ENCODE measurements around the gene SYMPK.

SYMPK gene

GRCh38 chr19:45824531-45825262, 38.2 kb downstream of the SYMPK start:
- DNase-seq: no peak

GRCh38 chr19:45824041-45824471, 38.9 kb downstream of the SYMPK start:
- peak; percentile 17 for DNase-seq

- no peak for DNase-seq
Measured at GRCh38 chr19:45823182-45823581, 39.8 kb downstream of the SYMPK start.

DNA sequence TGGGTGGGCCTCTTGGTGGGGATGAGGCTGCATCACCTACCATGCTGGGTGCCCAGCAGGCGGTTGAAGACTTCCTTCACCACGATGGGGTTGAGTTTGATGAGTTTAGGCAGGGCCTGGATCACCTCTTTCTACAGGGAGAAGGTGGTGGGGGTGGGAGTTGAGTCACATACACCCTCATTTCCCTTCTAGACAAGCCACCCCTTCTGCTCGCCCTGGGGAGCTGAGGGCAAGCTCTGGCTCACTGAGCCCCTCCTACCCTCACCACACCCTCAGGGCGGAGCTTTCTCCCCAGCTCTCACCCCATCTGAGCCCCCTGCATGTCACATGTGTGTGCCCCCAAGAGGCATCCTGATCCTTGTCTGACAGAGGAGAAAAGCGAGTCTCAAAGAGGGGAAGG, 40.2 kb downstream of the SYMPK start:
- DNase-seq: no peak

DNA sequence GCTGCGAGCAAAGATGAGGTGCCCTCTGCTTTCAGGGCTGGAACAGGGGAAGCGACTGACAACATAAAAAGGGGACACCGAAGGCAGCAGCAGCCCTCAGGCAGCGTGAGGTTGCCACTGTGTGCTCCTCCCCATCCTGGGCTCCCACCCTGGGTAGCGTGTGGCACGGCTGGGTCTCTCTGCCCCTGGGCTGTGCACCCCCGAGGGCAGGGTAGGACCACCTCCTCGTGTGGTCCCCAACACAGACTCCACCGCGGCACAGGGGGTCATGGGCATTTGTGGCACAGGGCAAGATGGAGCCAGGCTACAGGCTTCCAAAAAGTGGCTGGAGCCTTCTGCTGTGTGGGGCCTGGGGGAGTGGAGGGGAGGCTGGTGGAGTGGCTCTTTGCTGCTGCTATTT, 41.4 kb downstream of the SYMPK start:
- no peak for DNase-seq

DNA sequence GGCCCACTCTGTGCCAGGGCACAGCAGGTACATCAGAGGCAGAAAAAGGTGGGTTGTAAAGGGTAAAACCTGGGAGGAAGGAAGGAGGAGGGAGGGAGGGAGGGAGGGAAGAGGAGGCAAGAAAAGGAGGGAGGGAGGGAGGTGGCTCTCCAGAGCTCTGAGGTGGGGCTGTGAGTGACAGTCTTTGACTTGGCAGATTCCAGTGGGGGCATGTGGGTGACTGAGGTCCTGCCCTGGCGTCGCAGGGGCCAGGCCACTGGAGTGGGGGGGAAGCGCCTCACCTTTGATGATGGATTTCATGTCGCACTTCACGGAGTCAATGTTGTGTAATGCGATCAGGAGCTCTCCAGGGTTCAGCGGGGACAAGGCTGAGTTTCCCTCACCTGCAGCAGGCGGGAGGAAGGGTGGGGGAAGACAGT, 41.8 kb downstream of the SYMPK start:
- DNase-seq: no peak

GRCh38 chr19:45820413-45821102, 42.4 kb downstream of the SYMPK start:
- DNase-seq: no peak

- no peak for DNase-seq
Measured at GRCh38 chr19:45819769-45820168, 43.2 kb downstream of the SYMPK start.

DNA sequence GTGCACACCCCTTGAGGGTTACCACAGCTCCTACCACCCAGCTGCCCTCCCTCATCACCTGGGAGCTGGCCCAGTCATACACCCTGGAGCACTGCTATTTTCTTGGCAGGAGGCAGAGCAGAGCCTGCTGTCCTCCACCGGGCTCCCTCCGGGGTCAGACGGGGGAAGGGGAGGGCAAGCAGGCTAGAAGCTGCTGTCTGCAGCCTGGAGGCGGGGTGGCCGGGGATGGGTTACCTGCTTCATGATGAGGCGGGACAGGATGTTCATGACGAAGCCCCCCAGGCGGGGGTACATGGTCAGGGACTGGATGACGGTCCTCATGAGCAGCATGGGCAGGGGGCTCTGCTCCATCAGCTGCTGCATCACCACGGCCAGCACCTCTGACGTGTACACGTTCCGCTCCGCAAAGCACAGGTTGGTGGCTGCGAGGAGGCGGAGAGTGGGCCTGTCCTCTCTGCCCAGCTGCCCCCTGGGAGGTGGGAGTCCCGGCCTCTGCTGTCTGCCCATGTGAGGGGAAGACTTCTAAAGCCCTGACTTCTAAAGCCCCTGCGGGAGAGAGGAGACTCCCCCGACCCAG, 45.1 kb downstream of the SYMPK start:
- no peak for DNase-seq

- DNase-seq: peak; percentile 44
Measured at GRCh38 chr19:45817010-45817724, 45.8 kb downstream of the SYMPK start.

- DNase-seq: no peak
Measured at GRCh38 chr19:45816236-45817009, 46.5 kb downstream of the SYMPK start.

DNA sequence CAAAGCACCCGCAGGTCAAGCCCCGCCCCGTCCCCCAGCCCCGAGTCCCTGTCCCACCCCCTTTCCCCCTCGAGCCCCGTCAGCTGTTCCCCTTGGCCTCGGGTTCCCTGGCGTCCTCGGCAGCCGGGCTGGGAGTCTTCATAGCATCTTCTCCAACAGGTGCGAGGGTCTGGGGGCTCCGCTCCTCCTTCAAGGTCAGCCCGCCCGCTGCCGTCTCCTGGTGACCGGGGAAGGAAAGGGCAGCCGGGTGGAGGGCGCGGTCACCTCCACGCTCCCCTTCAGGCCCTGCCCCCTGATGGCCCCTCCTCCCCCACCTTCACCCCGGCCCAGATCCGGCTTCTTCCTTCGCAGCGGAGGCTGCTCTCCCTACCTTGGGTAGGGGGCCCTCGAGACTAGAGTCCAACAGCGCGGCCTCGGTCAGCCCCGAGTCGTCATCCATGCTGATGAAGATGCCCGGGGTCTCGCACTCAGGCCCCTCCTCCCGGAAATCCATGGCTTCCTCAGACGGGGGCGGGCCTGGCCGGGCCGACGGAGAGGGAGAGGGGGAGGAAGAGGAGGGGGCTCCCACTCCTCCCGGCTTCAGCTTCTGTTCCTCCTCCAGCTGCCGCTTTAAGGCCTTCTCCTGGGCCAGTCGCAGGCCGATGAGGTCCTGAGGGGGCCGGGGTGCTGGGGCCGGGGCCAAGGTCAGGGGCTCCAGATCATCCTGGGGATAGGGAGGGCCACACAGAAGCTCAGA, 47.3 kb downstream of the SYMPK start:
- DNase-seq: no peak

- DNase-seq: no peak
Measured at GRCh38 chr19:45814851-45815480, 48.0 kb downstream of the SYMPK start, which contains the start of gene RSPH6A. TSS of gene RSPH6A (minus strand) at chr19:45815308. CDS start at chr19:45815176, 132 bp downstream.

- no peak for DNase-seq
Measured at GRCh38 chr19:45814166-45814780, 48.7 kb downstream of the SYMPK start.

GRCh38 chr19:45812297-45812696, 50.6 kb downstream of the SYMPK start:
- DNase-seq: no peak

- DNase-seq: peak; percentile 77
Measured at GRCh38 chr19:45809643-45810159, 53.2 kb downstream of the SYMPK start.

DNA sequence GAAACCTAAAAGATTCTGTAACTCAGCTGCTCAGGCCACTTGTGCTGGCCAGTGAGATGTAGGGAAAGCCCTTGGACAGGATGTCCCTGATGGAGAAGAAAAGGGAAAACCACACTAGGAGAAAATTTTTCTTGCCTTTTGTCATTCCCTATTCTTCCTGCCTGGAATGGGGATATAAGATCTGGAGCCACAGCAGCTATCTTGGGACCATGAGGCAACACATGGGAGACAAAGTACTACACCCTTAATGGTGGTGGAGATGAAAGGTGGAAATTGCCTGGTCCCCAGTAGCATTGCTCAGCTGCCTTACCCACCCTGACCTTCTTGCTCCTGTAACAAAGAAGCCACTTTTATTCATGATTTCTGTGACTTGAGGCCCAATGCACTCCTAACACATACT, 57.2 kb downstream of the SYMPK start:
- no peak for DNase-seq

DNA sequence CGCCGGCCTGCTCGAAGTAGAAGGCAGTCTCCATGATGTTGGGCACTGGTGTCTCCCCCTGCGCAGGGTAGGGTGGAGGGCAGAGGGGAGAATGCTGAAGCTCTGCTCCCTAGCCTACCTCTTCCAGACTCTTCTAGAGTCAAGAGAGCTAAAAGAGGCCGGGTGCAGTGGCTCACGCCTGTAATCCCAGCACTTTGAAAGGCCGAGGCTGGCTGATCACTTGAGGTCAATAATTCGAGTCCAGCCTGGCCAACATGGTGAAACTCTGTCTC, 58.1 kb downstream of the SYMPK start:
- no peak for DNase-seq

GRCh38 chr19:45804140-45804958, 58.6 kb downstream of the SYMPK start:
- no peak for DNase-seq

- no peak for DNase-seq
Measured at GRCh38 chr19:45801603-45802175, 61.3 kb downstream of the SYMPK start.

All from DMS79 (cell line).